ENCODE measurements around the gene DHRS3.
A peak's percentile ranks its signal among the peaks of the same experiment; 100 is the strongest.
"Not testable (repeated sequence)": the region's sequence is repeated elsewhere in the genome, so short reads cannot be mapped to it uniquely, and the experiment has no call there.

DHRS3 gene, protein sequence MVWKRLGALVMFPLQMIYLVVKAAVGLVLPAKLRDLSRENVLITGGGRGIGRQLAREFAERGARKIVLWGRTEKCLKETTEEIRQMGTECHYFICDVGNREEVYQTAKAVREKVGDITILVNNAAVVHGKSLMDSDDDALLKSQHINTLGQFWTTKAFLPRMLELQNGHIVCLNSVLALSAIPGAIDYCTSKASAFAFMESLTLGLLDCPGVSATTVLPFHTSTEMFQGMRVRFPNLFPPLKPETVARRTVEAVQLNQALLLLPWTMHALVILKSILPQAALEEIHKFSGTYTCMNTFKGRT

DNA sequence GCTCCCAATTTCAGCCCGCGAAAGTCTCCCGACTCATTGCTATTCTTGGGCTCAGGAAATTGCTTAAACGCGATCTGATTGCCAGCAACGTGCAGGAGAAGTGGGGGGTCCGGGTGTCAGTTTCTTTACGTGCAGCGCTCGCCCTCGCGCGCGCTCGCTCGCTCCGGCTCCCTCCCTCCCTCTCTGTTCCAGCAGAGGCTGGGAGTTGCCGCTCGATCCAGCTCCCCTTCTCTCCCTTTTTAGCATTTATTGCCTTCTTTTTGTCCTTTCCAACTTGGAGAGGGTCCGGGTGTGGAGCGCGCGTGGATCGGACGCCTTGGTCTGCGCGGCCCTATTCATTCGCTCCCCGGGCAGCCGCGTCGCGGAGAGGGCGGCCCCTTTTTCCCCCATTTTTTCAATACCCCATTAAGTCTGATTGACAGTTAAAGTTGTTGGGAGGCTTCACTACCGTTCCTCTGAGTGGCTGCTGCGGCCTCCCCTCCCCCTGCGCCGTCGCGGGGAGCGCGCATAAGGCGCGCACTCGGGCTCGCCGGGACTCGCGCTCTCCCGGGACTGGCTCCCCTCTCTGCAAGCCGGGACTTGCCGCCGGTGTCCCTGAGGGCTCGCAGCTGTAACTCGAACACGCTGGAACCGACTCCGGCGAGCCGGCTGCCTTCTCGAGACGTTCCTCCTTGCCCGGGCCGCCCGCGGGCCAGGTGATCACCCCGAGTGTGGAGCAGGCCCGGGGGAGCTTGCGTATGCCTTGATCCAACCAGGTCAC, at the start of gene DHRS3:
TSS of gene DHRS3 (minus strand) at position 310 of the 760 bp plus-strand sequence. CDS start 862 bp downstream, outside the sequence.
- H3K27ac ChIP-seq, result peak within 1 kb of the TSS; percentile 96
- TF ChIP-seq CTCF (conservative IDR thresholded peaks at IDR 0.05), result no peak

- H3K27ac ChIP-seq, result no peak overlapping the region
- no peak for TF ChIP-seq CTCF (conservative IDR thresholded peaks at IDR 0.05)
Observed at GRCh38 chr1:12666141-12666735, 48.2 kb upstream of the DHRS3 start.

GRCh38 chr1:12665511-12665910, 47.5 kb upstream of the DHRS3 start:
- H3K27ac ChIP-seq, result no peak overlapping the region
- TF ChIP-seq CTCF (conservative IDR thresholded peaks at IDR 0.05), result no peak

- no peak overlapping the region for H3K27ac ChIP-seq
- TF ChIP-seq CTCF (conservative IDR thresholded peaks at IDR 0.05), result no peak
Observed at GRCh38 chr1:12662556-12662955, 44.5 kb upstream of the DHRS3 start.

GRCh38 chr1:12661606-12662219, 43.7 kb upstream of the DHRS3 start:
- no peak overlapping the region for H3K27ac ChIP-seq
- no peak for TF ChIP-seq CTCF (conservative IDR thresholded peaks at IDR 0.05)

DNA sequence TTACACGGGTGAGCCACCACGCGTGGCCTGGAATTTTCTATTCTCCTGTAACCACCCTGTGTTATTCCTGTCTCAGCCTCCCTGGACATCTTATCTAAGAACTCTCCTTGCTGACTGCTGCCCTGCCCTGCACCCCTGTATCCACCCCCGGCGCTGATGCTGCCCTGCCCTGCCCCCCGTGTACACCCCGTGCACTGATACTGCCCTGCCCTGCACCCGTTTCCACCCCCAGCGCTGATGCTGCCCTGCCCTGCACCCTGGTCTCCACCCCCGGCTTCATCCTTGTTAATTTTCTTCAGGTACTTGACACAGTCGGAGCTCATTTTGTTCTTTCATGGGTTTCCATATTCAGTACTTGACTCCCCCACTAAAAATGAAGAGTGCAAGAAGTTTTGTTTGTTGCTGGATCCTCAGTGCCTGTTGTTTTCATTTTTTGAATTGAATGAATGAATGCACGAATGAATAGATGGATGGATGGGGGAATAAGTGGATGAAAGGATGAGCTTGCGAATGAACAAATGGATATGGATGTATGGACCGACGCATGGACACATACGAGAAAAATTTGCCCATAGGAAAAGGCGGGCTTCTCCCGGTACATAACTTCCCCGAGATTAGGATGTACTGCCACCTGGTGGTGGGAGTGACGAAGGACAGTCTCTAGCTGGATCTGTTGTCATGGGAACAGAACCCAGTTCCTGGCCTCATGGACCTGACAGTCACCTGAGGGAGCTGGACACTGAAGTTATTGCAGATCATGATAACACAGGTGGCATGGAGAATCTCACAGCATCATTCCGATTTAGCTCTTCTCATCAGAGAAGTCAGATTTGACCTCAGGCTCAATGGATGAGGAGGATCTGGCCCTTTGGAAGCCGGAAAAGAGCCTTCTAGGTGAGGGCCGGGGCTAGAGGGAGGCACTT, 40.8 kb upstream of the DHRS3 start:
- H3K27ac ChIP-seq, result no peak overlapping the region
- peak; percentile 93 for TF ChIP-seq CTCF (conservative IDR thresholded peaks at IDR 0.05)

DNA sequence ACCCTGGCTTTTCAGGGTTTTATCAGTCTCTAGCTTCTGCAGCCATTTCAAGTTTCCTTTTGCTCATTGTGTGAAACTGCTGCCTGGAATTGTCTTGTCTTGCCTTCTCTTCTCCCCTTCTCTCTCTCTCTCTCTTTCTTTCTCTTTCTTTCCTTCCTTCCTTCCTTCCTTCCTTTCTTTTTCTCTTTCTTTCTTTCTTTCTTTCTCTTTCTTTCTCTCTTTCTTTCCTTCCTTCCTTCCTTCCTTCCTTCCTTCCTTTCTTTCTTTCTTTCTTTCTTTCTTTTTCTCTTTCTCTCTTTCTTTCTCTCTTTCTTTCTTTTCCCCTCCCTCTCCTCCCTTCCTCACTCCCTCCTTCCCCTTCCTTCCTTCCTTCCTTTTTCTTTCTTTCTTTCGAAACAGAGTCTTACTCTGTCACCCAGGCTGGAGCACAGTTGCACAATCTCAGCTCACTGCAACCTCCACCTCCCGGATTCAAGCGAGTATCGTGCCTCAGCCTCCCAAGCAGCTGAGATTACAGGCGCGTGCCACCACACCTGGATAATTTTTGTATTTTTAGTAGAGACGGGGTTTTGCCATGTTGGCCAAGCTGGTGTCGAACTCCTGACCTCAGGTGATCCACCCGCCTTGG, 40.0 kb upstream of the DHRS3 start:
- H3K27ac ChIP-seq, result not testable (repeated sequence)
